IgD-negative memory B cell (primary cell): Measurements from ENCODE around the gene ZBP1. TPM values are rescaled to one million over a fixed set of nuclear protein-coding genes. Genes with fewer than 3 reads are reported as not detected.

ENCODE experiments used
- H3K27ac Mint-ChIP-seq, 3 donors: one replicate each; pipeline ENCODE4 v1.8.0; 2020 to 2022; ENCODE audit warnings: mild to moderate bottlenecking in 3 of 3, mixed read lengths in 3 of 3, moderate library complexity in 1 of 3
- H3K27me3 Mint-ChIP-seq: one replicate; pipeline ENCODE4 v1.8.0; 2021; ENCODE audit warnings: mixed read lengths
- H3K36me3 Mint-ChIP-seq: one replicate; pipeline ENCODE4 v1.8.0; 2020; ENCODE audit warnings: mild to moderate bottlenecking, mixed read lengths
- H3K4me1 Mint-ChIP-seq, 3 donors: one replicate each; pipeline ENCODE4 v1.8.0; 2020 to 2022; ENCODE audit warnings: mixed read lengths in 3 of 3, mild to moderate bottlenecking in 1 of 3
- H3K4me3 Mint-ChIP-seq, 4 donors: one replicate each; pipeline ENCODE4 v1.8.0; 2020 to 2022; ENCODE audit warnings: mild to moderate bottlenecking in 4 of 4, mixed read lengths in 4 of 4, moderate library complexity in 3 of 4
- H3K9me3 Mint-ChIP-seq, 3 donors: one replicate each; pipeline ENCODE4 v1.8.0; 2020 to 2021; ENCODE audit warnings: mixed read lengths in 3 of 3, mild to moderate bottlenecking in 1 of 3
- polyA plus RNA-seq: library from polyadenylated mRNA; unstranded; fragments of 300-500 nt; fragmentation: Illumina TruSeq; gene quantifications from one replicate; pipeline ENCODE4 v1.2.3, GENCODE V29; 2021

Gene ZBP1
- polyA plus RNA-seq, 1 donor from 2014 or later = 29.6 TPM

DNA sequence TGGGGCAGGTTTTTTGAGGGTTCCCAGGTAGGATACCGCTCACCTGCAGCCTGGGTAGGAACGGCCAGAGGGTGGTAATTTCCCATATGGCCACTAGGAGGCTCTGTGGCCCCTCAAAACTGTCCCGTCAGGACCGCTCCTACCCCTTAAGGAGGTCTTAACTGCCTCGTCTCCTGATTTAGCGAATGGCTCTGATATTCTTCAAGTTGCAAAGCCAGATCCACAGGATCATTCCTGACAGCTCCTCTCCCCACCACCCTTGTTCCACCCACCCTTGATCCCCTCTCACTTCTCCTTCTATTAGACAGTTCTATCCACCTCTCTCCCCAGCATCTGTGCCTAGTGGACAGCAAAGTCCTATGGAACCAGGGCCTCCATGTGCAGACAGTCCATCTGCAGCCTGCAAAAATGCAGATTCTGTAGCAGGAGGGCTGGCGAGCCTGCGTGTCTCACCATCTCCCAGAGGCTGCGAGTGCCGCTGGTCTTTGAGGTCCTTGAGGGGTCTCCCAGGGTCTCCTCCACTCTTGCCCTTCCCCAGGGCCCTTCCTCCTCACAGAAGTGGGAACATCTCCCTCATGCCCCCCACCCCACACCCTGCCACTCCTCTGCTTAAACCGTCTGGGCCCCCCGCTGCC, 34.3 kb upstream of the ZBP1 start:
- Mint-ChIP-seq H3K9me3 (peaks cover 0 to 3% (median 0%) of the 10 kb centered on the region in 3 donors), H3K27me3 (no peaks in the 10 kb centered on the region), H3K36me3 (no peaks in the 10 kb centered on the region), H3K4me1 (peaks cover 0 to 16% (median 15%) of the 10 kb centered on the region in 3 donors), H3K4me3 (peak overlapping the region in 1 of 4 donors; percentile 88), H3K27ac (peak overlapping the region in 1 of 3 donors; percentile 6)

DNA sequence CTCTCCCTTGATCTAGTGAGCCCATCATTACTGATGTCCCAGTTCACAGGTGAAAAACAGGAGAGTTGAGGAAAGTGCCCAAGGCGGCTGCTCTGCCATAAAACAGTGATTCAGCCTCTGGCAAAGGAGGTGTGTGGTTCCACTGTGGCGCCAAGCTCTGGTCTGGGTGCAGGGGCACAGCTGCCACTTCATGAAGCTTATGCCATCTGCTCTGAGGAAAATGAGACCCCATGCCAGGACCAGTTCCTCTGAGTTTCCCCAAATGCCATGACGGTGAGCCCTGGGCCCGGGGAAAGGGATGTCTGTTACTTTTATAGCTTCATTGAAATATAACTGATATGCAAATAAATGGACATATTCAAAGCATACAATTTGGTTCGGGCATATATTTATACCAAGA, 33.7 kb upstream of the ZBP1 start:
- H3K36me3 Mint-ChIP-seq = no peaks in the 10 kb centered on the region
- no peak overlapping the region for H3K27ac Mint-ChIP-seq
- H3K9me3 Mint-ChIP-seq = peaks cover 0 to 3% (median 0%) of the 10 kb centered on the region in 3 donors
- H3K4me1 Mint-ChIP-seq = peaks cover 0 to 16% (median 15%) of the 10 kb centered on the region in 3 donors
- no peaks in the 10 kb centered on the region for H3K27me3 Mint-ChIP-seq
- no peak overlapping the region for H3K4me3 Mint-ChIP-seq

DNA sequence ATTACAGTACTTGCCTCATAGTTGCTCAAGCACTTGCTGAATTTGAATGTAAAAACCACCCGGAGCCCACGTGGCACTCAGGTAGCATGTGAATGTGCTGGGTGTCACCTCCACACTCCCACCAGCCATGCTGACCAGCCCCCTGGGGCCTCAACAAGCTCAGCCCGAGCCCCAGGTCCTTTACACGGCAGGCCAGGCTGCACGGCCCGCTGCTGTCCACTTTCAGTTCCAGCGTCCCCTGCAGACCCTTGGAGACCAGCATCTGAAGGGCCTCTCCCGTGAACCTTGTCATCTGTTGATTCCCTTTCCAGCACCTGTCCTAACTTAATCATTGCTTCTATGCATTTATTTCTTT, 33.3 kb upstream of the ZBP1 start:
- H3K4me3 Mint-ChIP-seq = no peak overlapping the region
- peaks cover 0 to 3% (median 0%) of the 10 kb centered on the region in 3 donors for H3K9me3 Mint-ChIP-seq
- peaks cover under 1 to 14% (median 13%) of the 10 kb centered on the region in 3 donors for H3K4me1 Mint-ChIP-seq
- no peaks in the 10 kb centered on the region for H3K36me3 Mint-ChIP-seq
- no peaks in the 10 kb centered on the region for H3K27me3 Mint-ChIP-seq
- no peak overlapping the region for H3K27ac Mint-ChIP-seq

DNA sequence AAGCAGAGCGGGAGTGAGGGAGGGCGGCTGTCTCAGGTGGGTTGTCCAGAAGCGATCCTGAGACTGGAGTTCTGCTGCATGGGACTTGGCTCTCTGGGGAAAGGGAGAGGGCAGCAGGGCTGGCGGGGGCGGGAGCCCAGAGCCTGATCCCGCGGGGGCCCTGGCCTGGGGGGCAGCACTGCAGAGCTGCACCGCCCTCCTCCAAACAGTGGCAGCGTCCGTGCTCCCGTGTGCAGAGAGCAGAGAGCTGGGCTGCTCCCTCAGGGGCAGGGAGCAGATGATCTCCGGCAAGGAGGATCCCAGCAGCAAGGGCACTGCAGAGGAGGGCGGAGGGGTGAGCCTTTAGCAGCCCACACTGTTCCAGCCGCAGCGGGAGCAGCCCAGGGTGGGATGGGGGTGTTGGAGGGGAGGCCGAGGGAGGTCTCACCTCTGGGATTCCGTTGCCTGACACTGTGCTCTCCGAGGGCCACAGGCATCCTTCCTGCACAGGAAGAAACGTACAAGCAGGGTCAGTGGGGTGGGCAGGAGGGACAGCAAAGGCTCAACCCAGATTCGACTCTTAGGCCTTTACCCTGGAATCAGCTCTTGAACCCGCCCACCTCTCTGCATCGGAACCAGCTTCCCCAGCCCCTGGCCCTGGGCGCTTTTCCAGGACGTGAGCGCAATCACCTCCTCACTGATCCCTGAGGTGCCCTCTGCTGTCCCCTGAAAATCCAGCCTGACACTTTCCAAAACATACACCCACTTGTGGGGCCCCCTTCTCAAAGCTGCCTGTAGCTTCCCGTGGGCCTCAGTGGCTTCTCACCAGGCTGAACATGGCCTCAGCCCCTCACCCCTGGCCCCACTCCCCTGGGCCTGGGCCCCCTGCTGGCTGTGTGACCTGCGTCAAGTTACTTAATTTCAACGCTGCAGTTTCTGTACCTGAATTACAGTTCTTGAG, 32.6 kb upstream of the ZBP1 start:
- peaks cover 4 to 8% (median 7%) of the 10 kb centered on the region in 3 donors for H3K4me1 Mint-ChIP-seq
- H3K27me3 Mint-ChIP-seq = peaks cover 3% of the 10 kb centered on the region
- no peak overlapping the region for H3K4me3 Mint-ChIP-seq
- H3K9me3 Mint-ChIP-seq = peaks cover 0 to 3% (median 0%) of the 10 kb centered on the region in 3 donors
- no peak overlapping the region for H3K27ac Mint-ChIP-seq
- no peaks in the 10 kb centered on the region for H3K36me3 Mint-ChIP-seq

DNA sequence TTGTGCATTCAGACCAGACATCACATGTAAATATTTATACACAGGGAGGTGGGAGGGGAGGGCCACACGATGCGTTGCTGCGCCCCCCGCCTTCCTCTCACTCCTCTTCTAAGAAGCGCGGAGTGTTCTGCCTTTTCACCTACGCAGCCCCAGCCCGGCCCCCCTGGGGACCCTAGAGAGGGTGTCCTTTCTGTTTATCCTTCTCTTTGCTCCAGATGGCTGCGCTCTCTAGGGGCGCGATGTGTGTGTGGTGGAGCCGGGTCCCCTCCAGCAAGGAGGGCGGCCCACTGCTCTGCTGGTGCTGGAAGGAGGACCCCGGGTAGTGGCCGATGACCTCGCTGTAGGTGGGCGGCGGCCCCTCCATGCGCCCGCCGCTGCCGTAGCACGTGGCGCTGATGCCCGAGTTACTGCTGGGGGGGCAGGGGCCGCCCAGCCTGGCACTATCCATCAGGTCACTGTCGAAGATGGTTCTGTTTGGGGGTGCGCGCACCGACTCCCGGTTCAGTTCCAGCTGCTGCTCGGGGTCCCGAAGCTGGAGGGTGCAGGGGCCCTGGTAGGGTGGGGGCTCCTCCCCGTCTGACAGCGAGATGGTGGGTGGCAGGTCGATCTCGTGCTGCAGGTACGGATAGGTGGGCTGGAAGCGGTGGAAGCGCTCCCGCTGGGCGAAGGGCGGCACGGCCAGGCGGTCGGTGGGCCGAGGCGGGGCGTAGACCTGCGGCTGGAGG, 31.8 kb upstream of the ZBP1 start:
- Mint-ChIP-seq H3K4me3 (no peak overlapping the region), H3K36me3 (no peaks in the 10 kb centered on the region), H3K27me3 (peaks cover 3% of the 10 kb centered on the region), H3K9me3 (peaks cover 0 to 3% (median 0%) of the 10 kb centered on the region in 3 donors), H3K4me1 (peaks cover 4 to 7% (median 5%) of the 10 kb centered on the region in 3 donors), H3K27ac (no peak overlapping the region)

DNA sequence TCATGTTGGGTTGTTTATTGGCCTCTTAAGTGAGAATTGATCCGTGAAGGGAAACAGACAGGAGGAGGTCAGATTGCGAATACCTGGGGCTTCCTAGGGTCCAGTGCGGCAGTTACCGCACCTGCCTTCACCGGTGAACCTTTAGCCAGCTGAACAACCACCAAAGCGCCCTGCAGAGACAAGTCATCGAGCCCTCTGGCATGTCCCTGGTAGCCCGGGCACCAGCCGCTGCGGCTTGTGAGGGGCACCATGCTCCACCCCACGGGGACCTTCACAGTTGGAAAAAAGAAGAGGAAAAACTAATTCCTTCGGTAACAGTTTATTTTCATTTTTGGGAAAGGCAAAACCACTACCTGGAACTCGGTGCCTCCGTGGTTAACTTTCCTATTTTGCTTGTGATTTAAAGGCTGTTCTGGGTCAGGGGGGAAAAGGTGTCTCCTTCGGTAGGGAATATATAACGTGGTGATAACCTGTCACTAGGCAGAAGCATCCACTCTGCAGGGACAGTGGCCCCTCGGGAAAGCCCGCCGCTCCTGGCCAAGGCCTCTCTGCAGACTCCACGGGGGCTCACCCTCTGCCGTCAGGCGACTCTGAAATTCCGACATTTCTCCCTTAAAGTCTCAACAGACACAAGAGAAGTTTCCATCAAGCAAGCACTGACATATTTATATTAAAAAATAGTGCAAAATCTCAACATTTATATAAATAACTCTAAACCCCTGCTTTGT, 30.7 kb upstream of the ZBP1 start:
- H3K36me3 Mint-ChIP-seq = no peaks in the 10 kb centered on the region
- H3K27me3 Mint-ChIP-seq = peaks cover 3% of the 10 kb centered on the region
- H3K4me3 Mint-ChIP-seq = peak overlapping the region in 1 of 4 donors; percentile 73
- no peak overlapping the region for H3K27ac Mint-ChIP-seq
- H3K4me1 Mint-ChIP-seq = peaks cover 4 to 7% (median 5%) of the 10 kb centered on the region in 3 donors
- H3K9me3 Mint-ChIP-seq = peaks cover 2 to 5% (median 4%) of the 10 kb centered on the region in 3 donors

DNA sequence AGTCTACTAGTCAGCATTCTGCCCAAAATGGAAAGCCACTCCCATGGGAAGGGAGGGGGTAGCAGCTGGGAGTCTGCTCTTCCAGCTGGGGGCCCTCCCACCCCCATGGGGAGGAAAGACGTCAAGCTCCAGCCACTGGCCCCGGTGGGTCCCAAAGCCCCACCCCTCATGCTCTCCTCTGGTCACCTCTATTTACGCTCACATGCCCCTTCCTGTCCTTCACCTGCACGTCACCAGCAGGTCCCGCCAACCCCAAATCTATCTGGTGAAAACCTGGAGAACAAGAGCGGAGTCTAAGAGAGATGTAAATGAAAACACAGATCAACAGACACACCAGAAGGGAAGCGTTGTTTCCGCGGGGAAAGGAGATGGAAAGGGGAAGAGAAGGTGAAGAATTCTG, 30.0 kb upstream of the ZBP1 start:
- H3K4me3 Mint-ChIP-seq = no peak overlapping the region
- peaks cover 4 to 7% (median 5%) of the 10 kb centered on the region in 3 donors for H3K4me1 Mint-ChIP-seq
- H3K9me3 Mint-ChIP-seq = peaks cover 4 to 7% (median 6%) of the 10 kb centered on the region in 3 donors
- no peak overlapping the region for H3K27ac Mint-ChIP-seq
- peaks cover 3% of the 10 kb centered on the region for H3K27me3 Mint-ChIP-seq
- H3K36me3 Mint-ChIP-seq = no peaks in the 10 kb centered on the region

DNA sequence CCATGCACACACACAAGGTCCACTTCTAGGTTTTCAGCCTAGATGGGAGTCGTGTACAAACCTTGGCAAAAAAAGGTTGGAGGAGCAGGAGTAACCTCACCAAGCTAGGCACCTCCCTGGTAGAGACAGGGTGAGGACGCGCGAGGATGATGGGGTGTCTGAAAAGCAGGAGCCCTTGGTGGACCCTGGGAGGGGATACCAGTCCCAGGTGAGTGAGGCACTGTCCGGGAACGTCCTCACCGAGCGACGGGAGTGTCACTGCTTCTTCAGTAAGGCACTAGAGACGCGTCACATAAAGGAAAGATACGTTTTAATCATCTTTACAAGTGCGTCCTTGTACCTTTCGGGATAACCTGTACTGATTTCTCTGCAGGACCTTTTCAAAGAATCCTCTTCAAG, 29.4 kb upstream of the ZBP1 start:
- H3K9me3 Mint-ChIP-seq = peaks cover 4 to 12% (median 7%) of the 10 kb centered on the region in 3 donors
- peaks cover 4 to 5% (median 4%) of the 10 kb centered on the region in 3 donors for H3K4me1 Mint-ChIP-seq
- H3K27ac Mint-ChIP-seq = no peak overlapping the region

DNA sequence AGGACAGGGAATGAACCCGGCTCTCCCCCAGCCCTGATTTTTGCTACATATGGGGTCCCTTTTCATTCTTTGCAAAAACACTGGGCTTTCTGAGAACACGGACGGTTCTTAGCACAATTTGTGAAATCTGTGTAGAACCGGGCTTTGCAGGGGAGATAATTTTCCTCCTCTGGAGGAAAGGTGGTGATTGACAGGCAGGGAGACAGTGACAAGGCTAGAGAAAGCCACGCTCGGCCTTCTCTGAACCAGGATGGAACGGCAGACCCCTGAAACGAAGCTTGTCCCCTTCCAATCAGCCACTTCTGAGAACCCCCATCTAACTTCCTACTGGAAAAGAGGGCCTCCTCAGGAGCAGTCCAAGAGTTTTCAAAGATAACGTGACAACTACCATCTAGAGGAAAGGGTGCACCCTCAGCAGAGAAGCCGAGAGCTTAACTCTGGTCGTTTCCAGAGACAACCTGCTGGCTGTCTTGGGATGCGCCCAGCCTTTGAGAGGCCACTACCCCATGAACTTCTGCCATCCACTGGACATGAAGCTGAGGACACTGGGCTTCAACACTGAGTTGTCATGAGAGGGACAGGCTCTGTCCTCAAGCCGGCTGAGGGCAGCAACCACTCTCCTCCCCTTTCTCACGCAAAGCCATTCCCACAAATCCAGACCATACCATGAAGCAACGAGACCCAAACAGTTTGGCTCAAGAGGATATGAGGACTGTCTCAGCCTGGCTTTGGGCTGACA, 28.8 kb upstream of the ZBP1 start:
- no peaks in the 10 kb centered on the region for H3K36me3 Mint-ChIP-seq
- peaks cover 3% of the 10 kb centered on the region for H3K27me3 Mint-ChIP-seq
- H3K4me1 Mint-ChIP-seq = peaks cover 0 to 4% (median 0%) of the 10 kb centered on the region in 3 donors
- H3K9me3 Mint-ChIP-seq = peaks cover 5 to 16% (median 10%) of the 10 kb centered on the region in 3 donors
- H3K27ac Mint-ChIP-seq = no peak overlapping the region
- H3K4me3 Mint-ChIP-seq = no peak overlapping the region

More for the DNA sequence above, 29.4 kb upstream of the ZBP1 start:
- H3K4me3 Mint-ChIP-seq = no peak overlapping the region
- no peaks in the 10 kb centered on the region for H3K36me3 Mint-ChIP-seq
- peaks cover 3% of the 10 kb centered on the region for H3K27me3 Mint-ChIP-seq

DNA sequence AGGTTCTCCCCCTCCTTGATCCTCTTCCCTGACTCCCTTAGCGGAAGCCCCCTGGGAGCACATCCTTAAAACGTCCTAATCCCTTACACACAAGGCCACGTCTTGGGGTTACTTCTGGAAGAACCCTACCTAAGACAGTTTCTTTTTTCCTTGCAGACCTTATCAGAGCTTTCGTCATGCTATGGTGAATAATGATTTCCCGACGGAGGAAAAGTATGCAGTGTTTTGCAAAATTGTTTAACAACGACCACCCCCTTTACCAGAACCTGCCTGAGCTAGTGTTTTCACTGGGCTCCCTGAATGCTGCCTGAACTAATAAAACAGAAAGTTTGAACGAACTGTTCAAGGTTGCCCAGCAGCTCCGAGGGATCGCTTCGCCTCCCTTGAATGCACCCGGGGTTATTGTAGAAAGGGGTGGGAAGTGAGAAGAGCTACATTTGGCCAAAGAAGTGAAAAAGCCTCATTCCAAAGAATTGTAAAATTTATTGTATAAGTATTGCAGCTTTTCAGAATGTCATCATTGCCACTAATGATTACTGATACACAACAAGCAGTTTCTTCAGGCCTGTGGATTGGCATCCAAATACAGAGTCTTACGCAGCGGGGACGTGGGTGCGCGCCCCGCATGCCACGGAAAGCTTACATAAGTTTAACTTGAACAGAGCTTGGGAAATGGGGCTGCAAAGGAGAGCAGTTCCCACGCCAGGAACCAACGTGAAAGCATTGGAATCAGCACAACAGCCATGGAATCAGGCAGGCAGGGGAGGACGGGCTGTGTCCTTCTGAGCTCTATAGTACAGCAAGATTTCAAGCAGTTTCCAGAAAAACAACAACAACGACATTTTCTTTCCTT, 27.9 kb upstream of the ZBP1 start:
- H3K36me3 Mint-ChIP-seq = no peaks in the 10 kb centered on the region
- peak overlapping the region in 1 of 3 donors; percentile 68 for H3K27ac Mint-ChIP-seq
- H3K9me3 Mint-ChIP-seq = peaks cover 5 to 19% (median 15%) of the 10 kb centered on the region in 3 donors
- H3K4me3 Mint-ChIP-seq = no peak overlapping the region
- H3K4me1 Mint-ChIP-seq = peaks cover 0 to 4% (median 0%) of the 10 kb centered on the region in 3 donors
- H3K27me3 Mint-ChIP-seq = peaks cover 4% of the 10 kb centered on the region

DNA sequence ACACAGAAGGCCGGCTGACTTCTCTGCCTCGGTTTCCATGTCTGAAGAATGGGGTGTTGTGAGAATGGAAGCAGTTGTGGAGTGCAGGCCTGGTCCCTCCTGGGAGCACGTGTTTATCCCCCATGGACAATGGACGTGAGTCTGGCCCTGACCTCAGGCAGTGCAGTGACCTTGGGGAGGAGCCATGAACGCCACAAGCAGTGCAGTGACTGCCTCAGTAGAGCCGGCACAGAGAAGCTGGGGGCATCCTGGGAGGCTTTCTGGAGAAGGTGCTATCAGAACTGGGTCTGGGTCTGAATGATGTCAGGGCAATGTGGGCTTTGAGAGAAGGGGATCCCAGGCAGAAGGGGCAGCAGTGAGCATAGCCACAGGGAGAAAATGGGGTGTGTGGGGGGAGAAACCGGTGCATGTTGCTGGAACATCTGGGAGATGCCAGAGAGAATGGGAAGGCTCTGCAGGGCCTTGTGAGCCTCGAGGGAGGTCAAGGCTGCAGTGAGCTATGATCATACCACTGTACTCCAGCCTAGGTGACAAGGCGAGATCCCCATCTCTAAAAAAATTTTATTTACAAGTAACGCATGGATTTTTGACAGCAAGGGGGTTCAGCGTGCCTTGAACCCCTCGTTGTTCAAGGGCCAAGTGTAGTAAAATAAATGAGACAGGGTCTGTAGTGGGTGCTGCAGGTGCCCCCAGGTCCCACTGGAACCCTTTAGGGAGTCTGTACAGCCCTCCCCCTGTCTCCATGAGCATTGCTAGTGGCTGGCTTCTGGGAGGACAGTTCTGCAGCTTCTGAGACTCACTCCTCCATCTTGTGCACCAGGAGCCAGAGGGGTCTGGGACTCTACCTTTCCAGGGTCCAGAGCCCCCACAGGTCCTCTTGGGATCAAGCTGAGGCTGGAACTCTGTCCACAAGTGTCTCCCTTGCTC, 27.0 kb upstream of the ZBP1 start:
- Mint-ChIP-seq H3K9me3 (peaks cover 5 to 19% (median 19%) of the 10 kb centered on the region in 3 donors), H3K27me3 (peaks cover 7% of the 10 kb centered on the region), H3K4me3 (no peak overlapping the region), H3K4me1 (peaks cover 0 to 4% (median 0%) of the 10 kb centered on the region in 3 donors), H3K27ac (no peak overlapping the region), H3K36me3 (no peaks in the 10 kb centered on the region)

DNA sequence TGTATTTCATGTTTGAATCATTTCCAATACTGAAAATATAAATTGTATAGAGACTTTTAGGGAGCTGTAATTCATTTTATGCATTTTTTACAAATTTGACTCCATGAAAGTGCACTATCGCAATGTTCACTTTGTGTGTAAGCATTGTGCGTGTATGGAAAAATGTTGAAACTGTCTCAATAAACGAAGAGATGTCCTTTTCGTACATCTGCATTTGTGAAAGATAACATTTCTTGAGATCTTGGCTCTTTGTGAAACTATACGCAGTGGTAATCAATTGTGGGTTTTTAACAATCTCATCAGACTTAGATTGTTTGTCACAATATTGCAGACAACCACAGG, 18.6 kb upstream of the ZBP1 start:
- H3K27ac Mint-ChIP-seq = no peak overlapping the region
- H3K27me3 Mint-ChIP-seq = peaks cover 29% of the 10 kb centered on the region
- H3K36me3 Mint-ChIP-seq = peaks cover 5% of the 10 kb centered on the region
- H3K9me3 Mint-ChIP-seq = peaks cover 0 to 41% (median 27%) of the 10 kb centered on the region in 3 donors
- H3K4me3 Mint-ChIP-seq = no peak overlapping the region
- peaks cover 0 to 5% (median 0%) of the 10 kb centered on the region in 3 donors for H3K4me1 Mint-ChIP-seq
